Activated T-cell treated with anti-CD3 and anti-CD28 coated beads, Interleukin-2, amount 50 U/mL, for 72 hours (primary cell): ENCODE results near the gene RAI1. TPM values are rescaled to one million over a fixed set of nuclear protein-coding genes. Genes with fewer than 3 reads are reported as not detected.

ENCODE experiments used
- ATAC-seq, 2 donors: fragments of 150-1000 bp; cut with Tn5 transposase; replicated peaks in 1 of 2; 2 replicates each; pipeline ENCODE4 v1.10.0; 2021; ENCODE audit warnings: moderate library complexity in 2 of 2, mild to moderate bottlenecking in 1 of 2
- DNase-seq, 2 donors: peaks; one replicate each; pipeline ENCODE4 v3.0.0; 2021 to 2022; ENCODE audit warnings: mixed read lengths in 1 of 2
- H3K27ac Mint-ChIP-seq: one replicate; pipeline ENCODE4 v1.8.0; 2022; ENCODE audit warnings: mild to moderate bottlenecking, moderate library complexity, mixed read lengths
- H3K27me3 Mint-ChIP-seq: one replicate; pipeline ENCODE4 v1.8.0; 2022; ENCODE audit warnings: low read depth, mixed read lengths
- H3K36me3 Mint-ChIP-seq, 2 donors: one replicate each; pipeline ENCODE4 v1.8.0; 2022; ENCODE audit warnings: mixed read lengths in 2 of 2, mild to moderate bottlenecking in 1 of 2; ENCODE audit not compliant: insufficient read depth in 2 of 2
- H3K4me1 Mint-ChIP-seq: one replicate; pipeline ENCODE4 v1.8.0; 2022; ENCODE audit warnings: low read depth, mixed read lengths
- H3K4me3 Mint-ChIP-seq, 2 donors: one replicate each; pipeline ENCODE4 v1.8.0; 2022; ENCODE audit warnings: mild to moderate bottlenecking in 2 of 2, mixed read lengths in 2 of 2, moderate library complexity in 2 of 2
- H3K9me3 Mint-ChIP-seq, 2 donors: one replicate each; pipeline ENCODE4 v1.8.0; 2022; ENCODE audit warnings: mixed read lengths in 2 of 2
- total RNA-seq, 2 donors: library from RNA; stranded (reverse); gene quantifications; one replicate each; pipeline ENCODE4 v1.2.3, GENCODE V29; 2022

RAI1 gene
- total RNA-seq, 2 donors from 2014 or later, result 19.5 to 21.3 TPM

GRCh38 chr17:17766744-17767120 lies 85.5 kb downstream of the RAI1 start:
- H3K27me3 Mint-ChIP-seq, result no peaks in the 10 kb centered on the region
- H3K4me1 Mint-ChIP-seq, result peaks cover 42% of the 10 kb centered on the region
- H3K4me3 Mint-ChIP-seq, result no peak overlapping the region
- H3K27ac Mint-ChIP-seq, result no peak overlapping the region
- DNase-seq (no peak), ATAC-seq (no peak)
- H3K36me3 Mint-ChIP-seq, result no peaks in the 10 kb centered on the region
- H3K9me3 Mint-ChIP-seq, result no peaks in the 10 kb centered on the region

DNA sequence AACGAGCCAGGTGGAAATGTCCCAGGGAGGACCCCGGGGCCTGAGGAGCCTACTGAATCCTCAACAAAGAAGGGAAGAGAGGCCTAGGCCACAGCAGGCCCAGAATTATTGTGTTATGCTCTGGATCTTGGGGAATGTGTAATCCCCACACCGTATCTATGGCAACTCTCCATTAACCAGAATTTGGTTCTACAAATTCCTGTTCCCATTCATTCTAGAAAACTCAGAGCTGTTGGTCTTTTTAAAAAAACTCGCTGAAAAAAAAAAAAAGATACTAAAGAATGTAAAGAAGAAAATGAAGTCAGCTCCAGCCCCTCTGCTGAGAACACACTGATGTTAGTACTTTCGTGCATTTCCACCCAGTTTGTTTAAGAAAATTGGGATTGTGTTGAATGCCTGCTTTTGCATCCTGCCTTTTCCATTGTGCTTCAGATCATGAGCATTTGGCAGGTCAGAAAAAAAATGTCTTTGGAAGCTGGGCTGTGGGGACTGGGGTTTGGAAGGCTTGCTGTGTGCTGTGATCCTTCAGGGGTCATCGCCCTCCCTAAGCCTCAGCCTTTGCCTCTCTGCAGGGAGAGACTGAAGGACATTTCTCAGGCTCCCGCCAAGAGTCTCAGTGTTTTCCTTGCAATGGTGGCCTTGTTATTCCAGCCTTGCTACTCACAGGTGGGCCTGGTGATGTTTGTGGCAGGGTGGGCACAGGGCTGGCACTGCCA lies 86.1 kb downstream of the RAI1 start:
- ATAC-seq (no peak), DNase-seq (no peak)
- Mint-ChIP-seq H3K4me1 (peaks cover 41% of the 10 kb centered on the region), H3K4me3 (no peak overlapping the region), H3K36me3 (no peaks in the 10 kb centered on the region), H3K9me3 (no peaks in the 10 kb centered on the region), H3K27ac (no peak overlapping the region), H3K27me3 (no peaks in the 10 kb centered on the region)

DNA sequence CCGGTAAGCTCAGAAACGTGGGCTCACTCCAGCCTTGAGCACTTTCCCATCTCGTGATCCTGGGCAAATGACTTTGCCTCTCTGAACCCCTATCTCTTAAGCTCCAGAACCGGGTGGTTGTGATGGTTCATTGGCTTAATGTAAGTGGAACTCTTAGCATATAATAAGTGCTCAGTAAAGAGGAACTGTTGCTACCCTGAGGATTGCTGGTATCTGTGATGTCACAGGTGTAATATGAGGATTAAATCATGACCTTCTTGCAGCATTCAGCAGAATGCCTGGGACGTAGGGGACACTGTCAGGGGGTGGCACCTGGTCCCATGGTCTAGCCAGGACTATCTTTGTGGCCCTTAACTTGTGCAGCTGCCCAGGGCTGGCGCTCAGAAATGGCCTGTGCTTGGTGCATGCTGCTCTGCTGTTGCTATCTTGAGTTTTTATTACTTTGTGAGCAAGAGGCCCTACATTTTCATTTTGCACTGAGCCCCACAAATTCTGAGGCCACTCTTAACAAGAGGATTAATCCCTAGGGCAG lies 86.7 kb downstream of the RAI1 start:
- H3K36me3 Mint-ChIP-seq, result no peaks in the 10 kb centered on the region
- ATAC-seq (no peak), DNase-seq (no peak)
- H3K4me1 Mint-ChIP-seq, result peaks cover 44% of the 10 kb centered on the region
- no peaks in the 10 kb centered on the region for H3K27me3 Mint-ChIP-seq
- H3K27ac Mint-ChIP-seq, result no peak overlapping the region
- H3K4me3 Mint-ChIP-seq, result no peak overlapping the region
- H3K9me3 Mint-ChIP-seq, result no peaks in the 10 kb centered on the region

DNA sequence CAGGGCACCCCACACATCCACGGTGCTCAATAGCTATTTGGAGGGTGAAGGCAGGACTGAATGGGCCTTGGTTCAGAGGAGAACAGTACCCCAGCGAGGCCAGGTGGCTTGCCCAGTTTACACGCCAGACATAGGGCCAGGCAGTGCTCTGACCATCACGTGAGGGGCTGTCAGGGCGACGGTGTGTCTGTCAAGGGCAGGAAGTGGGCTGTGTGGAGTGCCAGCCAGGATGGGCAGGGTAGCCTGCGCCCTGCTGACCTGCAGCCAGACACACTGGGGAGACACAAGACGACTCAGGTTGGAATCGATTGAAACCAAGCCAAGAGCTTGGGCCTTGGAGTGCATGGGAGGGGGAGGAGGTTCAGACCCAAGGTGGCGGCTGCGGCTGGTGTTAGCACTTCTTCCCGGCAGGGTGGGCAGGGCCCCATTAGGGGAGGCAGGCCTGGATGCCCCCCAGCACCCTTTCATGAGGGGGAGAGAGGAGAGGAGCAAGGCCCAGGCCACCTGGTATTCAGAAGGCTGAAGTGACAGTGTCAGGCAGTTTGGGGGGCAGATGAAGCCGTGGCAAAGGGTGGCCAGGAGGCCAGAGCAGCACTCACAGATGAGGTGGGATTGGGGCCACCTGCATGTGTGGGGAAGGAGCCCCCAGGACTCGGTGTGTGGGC lies 87.3 kb downstream of the RAI1 start:
- no peaks in the 10 kb centered on the region for H3K9me3 Mint-ChIP-seq
- no peak overlapping the region for H3K27ac Mint-ChIP-seq
- H3K36me3 Mint-ChIP-seq, result no peaks in the 10 kb centered on the region
- H3K4me3 Mint-ChIP-seq, result no peak overlapping the region
- DNase-seq (no peak), ATAC-seq (no peak)
- H3K4me1 Mint-ChIP-seq, result peaks cover 46% of the 10 kb centered on the region
- no peaks in the 10 kb centered on the region for H3K27me3 Mint-ChIP-seq

DNA sequence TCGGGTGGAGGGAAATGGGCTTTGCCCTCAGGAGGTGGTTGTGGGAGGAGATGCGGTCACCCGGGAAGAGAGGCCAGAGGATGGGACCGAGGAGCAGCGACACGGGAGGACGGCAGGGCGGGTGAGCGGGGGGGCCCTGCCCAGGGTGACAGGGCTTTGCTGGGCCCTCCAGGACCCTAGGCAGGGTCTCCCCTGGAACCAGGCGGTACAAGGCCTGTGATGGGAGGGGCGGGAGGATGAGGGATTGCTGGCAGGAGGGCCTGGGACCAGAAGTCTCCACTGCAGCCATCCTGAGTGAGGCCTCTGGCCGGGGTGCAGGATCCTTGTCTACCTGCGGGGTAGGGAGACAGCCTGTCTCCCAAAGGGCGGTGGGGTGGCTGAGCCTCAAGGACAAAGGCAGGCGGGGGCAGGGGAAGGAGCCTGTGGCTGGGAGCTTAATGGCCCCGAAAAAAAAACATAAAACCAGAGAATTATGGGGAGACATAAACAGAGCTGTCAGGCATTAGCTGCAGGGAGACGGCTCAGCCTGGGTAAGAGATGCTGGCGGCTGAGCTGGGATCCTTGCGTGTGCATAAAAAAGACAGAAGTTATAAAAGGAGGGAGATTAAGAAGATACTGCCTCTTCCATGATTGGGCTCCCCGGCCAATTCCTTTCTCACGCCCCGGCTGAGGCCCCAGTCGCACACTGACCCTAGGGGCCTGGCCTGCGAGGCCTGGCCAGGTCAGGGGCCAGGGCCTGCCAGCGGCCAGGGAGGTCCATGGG lies 88.8 kb downstream of the RAI1 start:
- no peak overlapping the region for H3K4me3 Mint-ChIP-seq
- H3K36me3 Mint-ChIP-seq, result no peaks in the 10 kb centered on the region
- no peak overlapping the region for H3K27ac Mint-ChIP-seq
- no peak for ATAC-seq
- no peaks in the 10 kb centered on the region for H3K9me3 Mint-ChIP-seq
- H3K4me1 Mint-ChIP-seq, result peaks cover 41% of the 10 kb centered on the region
- DNase-seq, result no peak
- H3K27me3 Mint-ChIP-seq, result no peaks in the 10 kb centered on the region

GRCh38 chr17:17770632-17771044 lies 89.4 kb downstream of the RAI1 start:
- Mint-ChIP-seq H3K4me1 (peaks cover 36% of the 10 kb centered on the region), H3K4me3 (no peak overlapping the region), H3K9me3 (no peaks in the 10 kb centered on the region), H3K27ac (no peak overlapping the region), H3K27me3 (no peaks in the 10 kb centered on the region), H3K36me3 (no peaks in the 10 kb centered on the region)
- ATAC-seq, result no peak
- no peak for DNase-seq

- Mint-ChIP-seq H3K4me3 (no peak overlapping the region), H3K9me3 (no peaks in the 10 kb centered on the region), H3K36me3 (no peaks in the 10 kb centered on the region), H3K4me1 (peaks cover 26% of the 10 kb centered on the region), H3K27ac (no peak overlapping the region), H3K27me3 (no peaks in the 10 kb centered on the region)
- DNase-seq (no peak), ATAC-seq (no peak)
Observed at GRCh38 chr17:17771498-17772201, 90.4 kb downstream of the RAI1 start.

DNA sequence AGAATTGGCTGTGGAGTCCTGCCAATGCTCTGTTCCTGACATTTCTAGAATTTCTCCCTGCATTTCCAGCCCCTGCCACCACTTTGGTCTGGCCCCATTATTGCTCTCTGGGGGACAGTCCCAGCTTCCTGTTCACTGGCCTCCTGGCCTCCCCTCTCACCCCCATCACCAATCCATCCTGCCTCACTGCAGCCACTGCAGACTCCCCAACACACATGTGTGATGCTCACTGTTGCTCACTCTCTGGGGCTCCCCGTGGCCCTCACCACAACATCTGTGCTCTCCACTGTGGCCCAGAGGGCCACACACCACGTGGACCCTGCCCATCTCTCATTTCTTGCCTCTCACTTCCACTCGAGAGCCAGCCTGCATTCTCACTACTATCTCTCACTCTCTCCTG lies 91.0 kb downstream of the RAI1 start:
- H3K4me3 Mint-ChIP-seq, result no peak overlapping the region
- peak in 1 of 2 donors; percentile 29 for ATAC-seq

DNA sequence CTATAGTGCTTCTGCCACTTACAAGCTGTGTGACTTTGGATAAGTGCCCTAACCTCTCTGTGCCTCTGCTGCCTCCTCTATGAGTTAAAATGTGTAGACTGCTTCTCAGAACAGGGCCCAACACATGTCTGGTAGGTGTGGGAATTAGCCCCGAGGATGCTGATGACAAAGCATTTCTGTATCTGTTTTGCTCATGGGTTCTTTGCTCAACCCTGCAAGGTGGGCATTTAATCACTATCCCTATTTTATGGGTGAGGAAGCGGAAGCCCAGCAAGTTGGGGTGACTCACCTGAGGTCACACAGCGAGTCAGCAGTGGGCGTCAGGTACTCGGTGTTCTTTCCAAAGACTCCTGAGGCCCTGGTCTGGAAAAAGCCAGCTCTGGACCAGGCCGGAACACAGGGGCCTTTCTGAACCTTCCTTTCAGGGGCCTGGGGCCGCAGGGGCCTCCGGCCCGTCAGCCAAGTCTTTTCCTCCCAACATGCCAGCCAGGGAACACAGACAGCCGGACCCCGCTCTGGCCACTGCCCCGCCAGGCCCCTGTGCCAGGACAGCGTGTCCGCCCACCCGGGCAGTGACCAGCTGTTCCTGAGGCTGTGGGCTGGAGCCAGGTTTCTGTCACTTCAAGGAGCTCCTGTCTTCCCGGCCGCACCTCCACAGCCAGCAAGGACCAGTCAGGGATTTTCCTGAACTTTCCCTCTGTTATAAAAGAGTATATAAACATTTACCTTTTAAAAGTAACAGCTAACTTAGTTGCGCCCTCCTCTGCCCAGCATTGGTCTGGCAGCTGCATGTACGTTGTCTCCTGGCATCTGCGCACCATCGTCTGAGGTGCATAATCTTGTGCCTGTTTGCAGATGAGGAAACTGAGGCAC lies 93.0 kb downstream of the RAI1 start:
- DNase-seq (no peak), ATAC-seq (peak; percentile 25 to 74)
- H3K27me3 Mint-ChIP-seq, result no peaks in the 10 kb centered on the region
- peaks cover 20% of the 10 kb centered on the region for H3K4me1 Mint-ChIP-seq
- no peak overlapping the region for H3K27ac Mint-ChIP-seq
- H3K36me3 Mint-ChIP-seq, result no peaks in the 10 kb centered on the region
- H3K4me3 Mint-ChIP-seq, result no peak overlapping the region
- H3K9me3 Mint-ChIP-seq, result no peaks in the 10 kb centered on the region

More for the DNA sequence above, 91.0 kb downstream of the RAI1 start:
- no peaks in the 10 kb centered on the region for H3K9me3 Mint-ChIP-seq
- peaks cover 25% of the 10 kb centered on the region for H3K4me1 Mint-ChIP-seq
- DNase-seq, result no peak
- no peak overlapping the region for H3K27ac Mint-ChIP-seq
- no peaks in the 10 kb centered on the region for H3K27me3 Mint-ChIP-seq
- H3K36me3 Mint-ChIP-seq, result no peaks in the 10 kb centered on the region

GRCh38 chr17:17776889-17777288 lies 95.6 kb downstream of the RAI1 start:
- no peaks in the 10 kb centered on the region for H3K9me3 Mint-ChIP-seq
- DNase-seq (no peak), ATAC-seq (no peak)
- peaks cover 18% of the 10 kb centered on the region for H3K4me1 Mint-ChIP-seq
- H3K27ac Mint-ChIP-seq, result no peak overlapping the region
- H3K4me3 Mint-ChIP-seq, result no peak overlapping the region
- H3K36me3 Mint-ChIP-seq, result no peaks in the 10 kb centered on the region
- H3K27me3 Mint-ChIP-seq, result no peaks in the 10 kb centered on the region

- ATAC-seq, result no peak
- Mint-ChIP-seq H3K4me1 (peaks cover 7% of the 10 kb centered on the region), H3K36me3 (no peaks in the 10 kb centered on the region), H3K4me3 (no peak overlapping the region), H3K27me3 (no peaks in the 10 kb centered on the region), H3K9me3 (no peaks in the 10 kb centered on the region), H3K27ac (no peak overlapping the region)
- DNase-seq, result no peak
Observed at GRCh38 chr17:17778308-17779014, 97.2 kb downstream of the RAI1 start.
